ENCODE data around the gene NUP50. TPM values are rescaled to one million over a fixed set of nuclear protein-coding genes. Genes with fewer than 3 reads are reported as not detected.
"Not testable (repeated sequence)": the region's sequence is repeated elsewhere in the genome, so short reads cannot be mapped to it uniquely, and the experiment has no call there.

The NUP50 gene
- total RNA-seq, 2 donors from 2014 or later, result 152 to 159 TPM

DNA sequence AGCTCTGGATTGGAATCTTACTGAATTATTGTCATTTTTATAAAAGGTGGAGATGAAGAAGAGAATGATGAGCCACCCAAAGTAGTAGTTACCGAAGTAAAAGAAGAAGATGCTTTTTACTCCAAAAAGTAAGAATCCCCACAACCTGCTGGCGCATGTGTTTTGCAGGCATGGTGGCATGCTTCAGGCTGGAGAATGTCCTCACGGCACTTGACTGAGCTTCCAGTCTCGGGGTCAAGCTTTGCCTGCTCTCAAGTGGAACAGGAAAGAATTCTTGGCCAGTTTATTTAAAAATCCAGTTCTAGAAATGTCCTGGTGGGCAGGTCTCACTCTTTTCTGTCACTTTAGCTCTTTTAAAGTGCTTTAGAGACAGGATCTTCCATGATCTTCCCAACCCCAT, 17.5 kb downstream of the NUP50 start:
- ATAC-seq, result no peak
- no peak for DNase-seq (ENCODE audit: low spot score in 2 of 2)
- Mint-ChIP-seq H3K36me3 (peaks cover 11 to 62% of the 10 kb centered on the region in 2 donors), H3K9me3 (no peaks in the 10 kb centered on the region), H3K27ac (peak overlapping the region; percentile 57 to 78)

GRCh38 chr22:45181766-45182165, 18.0 kb downstream of the NUP50 start:
- Mint-ChIP-seq H3K27ac (peak overlapping the region; percentile 57 to 78), H3K9me3 (no peaks in the 10 kb centered on the region)

DNA sequence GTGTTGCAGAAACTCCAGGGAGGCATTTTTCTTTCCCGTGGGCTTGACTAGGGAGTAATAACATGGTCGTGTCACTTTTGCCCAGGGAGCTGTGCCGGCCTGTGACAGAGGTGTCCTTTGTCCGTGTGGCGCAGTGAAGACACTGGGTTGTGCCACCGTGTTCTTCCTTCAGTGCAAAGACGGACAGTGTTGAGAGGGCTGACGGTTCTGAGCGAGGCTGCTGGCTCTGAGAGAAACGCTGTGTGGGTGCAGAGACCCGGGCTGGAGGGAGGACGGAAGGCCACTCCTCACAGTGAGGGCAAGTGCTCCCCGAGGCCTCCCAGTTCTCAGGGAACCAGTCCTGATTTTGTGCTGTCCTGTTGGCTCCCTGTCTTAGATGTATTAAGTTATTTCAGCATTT, 20.2 kb downstream of the NUP50 start:
- ATAC-seq (no peak), DNase-seq (ENCODE audit: low spot score in 2 of 2) (no peak)
- Mint-ChIP-seq H3K9me3 (no peaks in the 10 kb centered on the region), H3K27ac (no peak overlapping the region), H3K36me3 (peaks cover 6 to 53% of the 10 kb centered on the region in 2 donors)

More at GRCh38 chr22:45181766-45182165, 18.0 kb downstream of the NUP50 start:
- DNase-seq (ENCODE audit: low spot score in 2 of 2), result no peak
- ATAC-seq, result no peak
- H3K36me3 Mint-ChIP-seq, result peaks cover 6 to 56% of the 10 kb centered on the region in 2 donors

- no peaks in the 10 kb centered on the region for H3K9me3 Mint-ChIP-seq
- peak overlapping the region; percentile 70 for H3K27ac Mint-ChIP-seq
- ATAC-seq (peak; percentile 43 to 48), DNase-seq (ENCODE audit: low spot score in 2 of 2) (no peak)
- peaks cover 6 to 40% of the 10 kb centered on the region in 2 donors for H3K36me3 Mint-ChIP-seq
Measured at GRCh38 chr22:45185718-45186514, 22.2 kb downstream of the NUP50 start.

GRCh38 chr22:45187891-45188290, 24.2 kb downstream of the NUP50 start:
- ATAC-seq, result no peak
- no peak for DNase-seq (ENCODE audit: low spot score in 2 of 2)
- peaks cover 6 to 29% of the 10 kb centered on the region in 2 donors for H3K36me3 Mint-ChIP-seq
- no peaks in the 10 kb centered on the region for H3K9me3 Mint-ChIP-seq
- H3K27ac Mint-ChIP-seq, result peak overlapping the region in 1 of 2 donors; percentile 75

GRCh38 chr22:45188779-45189178, 25.1 kb downstream of the NUP50 start:
- Mint-ChIP-seq H3K9me3 (no peaks in the 10 kb centered on the region), H3K36me3 (peaks cover 6 to 29% of the 10 kb centered on the region in 2 donors), H3K27ac (no peak overlapping the region)
- no peak for DNase-seq (ENCODE audit: low spot score in 2 of 2)
- ATAC-seq, result no peak

DNA sequence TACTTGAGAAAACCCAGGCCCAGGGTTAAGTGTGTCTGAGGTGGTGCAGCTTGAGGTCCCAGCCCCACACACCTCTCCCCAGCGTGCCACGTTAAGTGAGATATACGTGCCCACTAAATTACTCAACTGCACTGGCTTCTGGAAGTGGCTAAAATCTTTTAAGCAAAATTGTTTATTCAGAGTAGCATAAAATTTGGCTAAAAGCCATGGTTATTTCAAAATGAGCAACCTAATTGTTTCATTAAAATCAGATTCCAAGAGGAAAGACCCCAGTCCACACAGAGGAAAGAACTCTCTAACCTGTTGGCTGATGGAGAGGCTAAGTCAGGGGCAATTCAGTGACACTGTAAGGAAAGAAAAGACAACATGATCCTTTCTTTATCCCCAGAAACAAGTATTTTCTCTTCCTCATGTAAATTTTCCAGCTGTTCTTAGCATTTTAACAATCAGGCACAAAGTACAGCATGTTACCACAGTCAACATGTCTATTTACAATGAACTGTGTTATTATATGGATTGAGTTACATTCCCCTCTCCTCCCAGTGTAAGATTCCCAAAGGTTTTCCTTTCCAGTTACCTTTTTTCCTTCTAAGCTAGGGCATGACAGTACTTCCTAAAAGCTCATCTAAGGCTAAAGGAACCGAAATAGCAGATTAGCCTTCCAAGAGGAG, 26.6 kb downstream of the NUP50 start:
- H3K9me3 Mint-ChIP-seq, result no peaks in the 10 kb centered on the region
- ATAC-seq, result no peak
- no peak overlapping the region for H3K27ac Mint-ChIP-seq
- peaks cover 1 to 14% of the 10 kb centered on the region in 2 donors for H3K36me3 Mint-ChIP-seq
- DNase-seq (ENCODE audit: low spot score in 2 of 2), result no peak

DNA sequence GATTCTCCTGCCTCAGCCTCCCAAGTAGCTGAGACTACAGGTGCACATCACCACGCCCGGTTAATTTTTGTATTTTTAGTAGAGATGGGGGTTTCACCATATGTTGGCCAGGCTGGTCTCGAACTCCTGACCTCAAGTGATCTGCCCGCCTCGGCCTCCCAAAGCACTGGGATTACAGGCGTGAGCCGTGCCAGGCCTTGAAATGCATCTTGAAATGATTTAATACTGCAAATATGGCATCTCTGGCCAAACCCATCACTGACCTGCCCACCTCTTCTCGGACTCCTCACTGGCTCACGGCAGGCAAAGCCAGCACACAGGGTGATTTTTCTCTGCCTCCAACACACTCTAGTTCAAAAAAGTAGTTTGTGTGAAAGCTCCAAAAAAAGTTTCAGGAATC, 28.0 kb downstream of the NUP50 start:
- ATAC-seq; H3K9me3 Mint-ChIP-seq; H3K27ac Mint-ChIP-seq; H3K36me3 Mint-ChIP-seq; DNase-seq (ENCODE audit: low spot score in 2 of 2): not testable (repeated sequence)

DNA sequence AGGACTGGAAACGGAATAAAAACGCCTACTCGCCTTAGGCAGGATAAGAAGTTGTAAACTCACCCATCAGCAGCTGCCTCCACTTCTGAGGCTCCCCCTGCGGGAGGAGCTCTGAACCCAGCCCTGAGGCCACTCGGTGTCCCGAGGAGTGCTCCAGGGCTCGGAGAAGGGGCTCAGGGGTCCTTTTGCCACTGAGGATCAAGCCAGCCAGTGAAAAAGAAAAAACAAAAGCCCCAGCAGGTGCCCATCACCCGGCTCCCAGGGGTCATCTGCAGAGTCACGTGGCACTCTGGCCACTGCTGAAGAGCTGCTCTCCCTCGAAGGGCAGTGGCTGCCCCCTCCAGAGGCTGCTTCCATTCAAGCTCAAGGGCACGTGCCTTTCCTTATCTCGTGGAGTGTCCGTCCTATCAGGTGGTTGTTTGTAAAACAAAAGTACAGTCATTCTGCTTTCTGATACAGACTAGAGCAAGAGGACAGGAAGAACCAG, 29.0 kb downstream of the NUP50 start:
- ATAC-seq, result no peak
- no peaks in the 10 kb centered on the region for H3K36me3 Mint-ChIP-seq

GRCh38 chr22:45194686-45195085, 31.0 kb downstream of the NUP50 start:
- no peaks in the 10 kb centered on the region for H3K36me3 Mint-ChIP-seq
- DNase-seq (ENCODE audit: low spot score in 2 of 2) (no peak), ATAC-seq (no peak)
- H3K9me3 Mint-ChIP-seq, result no peaks in the 10 kb centered on the region
- H3K27ac Mint-ChIP-seq, result no peak overlapping the region

More for the DNA sequence above, 29.0 kb downstream of the NUP50 start:
- no peak for DNase-seq (ENCODE audit: low spot score in 2 of 2)
- Mint-ChIP-seq H3K9me3 (no peaks in the 10 kb centered on the region), H3K27ac (peak overlapping the region in 1 of 2 donors; percentile 22)

DNA sequence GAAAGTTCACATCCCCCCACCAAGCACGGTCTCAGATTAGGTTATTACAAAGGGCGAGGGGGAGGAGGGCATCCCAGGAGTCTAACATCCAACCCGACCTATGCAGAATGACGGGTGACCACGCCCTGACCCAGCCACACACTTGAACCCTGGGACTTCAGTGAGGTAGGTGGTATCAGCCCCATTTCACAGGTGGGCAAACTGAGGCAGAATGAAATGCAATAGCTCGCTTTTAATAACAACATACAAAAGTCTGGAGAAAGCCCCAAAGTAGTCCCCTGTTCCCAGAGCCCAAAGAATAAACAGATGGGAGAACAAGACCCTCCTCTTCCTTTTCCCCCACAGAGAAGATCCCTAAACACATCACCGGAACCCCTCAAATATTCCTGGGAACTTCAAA, 31.9 kb downstream of the NUP50 start:
- H3K27ac Mint-ChIP-seq, result no peak overlapping the region
- ATAC-seq, result no peak
- no peaks in the 10 kb centered on the region for H3K9me3 Mint-ChIP-seq
- no peak for DNase-seq (ENCODE audit: low spot score in 2 of 2)
- H3K36me3 Mint-ChIP-seq, result no peaks in the 10 kb centered on the region

DNA sequence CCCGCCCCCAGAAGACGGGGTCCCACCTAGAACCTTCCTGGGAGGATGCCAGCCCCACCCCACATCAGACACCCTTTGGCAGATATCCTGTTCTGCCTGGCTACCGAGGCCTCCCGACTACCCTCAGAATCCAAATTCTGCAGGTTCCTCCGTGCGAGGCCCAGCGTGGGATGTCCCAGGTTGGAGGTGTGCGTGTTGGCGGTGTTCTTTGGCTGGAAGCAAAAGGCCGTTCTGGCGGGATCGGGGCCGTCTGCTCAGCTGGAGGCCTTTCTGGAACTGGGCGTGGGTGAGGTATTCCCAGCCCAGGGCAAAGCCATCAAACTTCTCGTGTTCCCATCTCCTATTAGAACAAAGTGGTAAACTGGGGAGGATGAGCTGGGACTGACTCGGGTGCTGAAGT, 32.6 kb downstream of the NUP50 start:
- Mint-ChIP-seq H3K27ac (peak overlapping the region in 1 of 2 donors; percentile 14), H3K36me3 (no peaks in the 10 kb centered on the region), H3K9me3 (no peaks in the 10 kb centered on the region)
- DNase-seq (ENCODE audit: low spot score in 2 of 2) (no peak), ATAC-seq (no peak)

- DNase-seq (ENCODE audit: low spot score in 2 of 2), result no peak
- ATAC-seq, result no peak
- Mint-ChIP-seq H3K27ac (no peak overlapping the region), H3K36me3 (no peaks in the 10 kb centered on the region), H3K9me3 (no peaks in the 10 kb centered on the region)
Measured at GRCh38 chr22:45196926-45197605, 33.3 kb downstream of the NUP50 start.

DNA sequence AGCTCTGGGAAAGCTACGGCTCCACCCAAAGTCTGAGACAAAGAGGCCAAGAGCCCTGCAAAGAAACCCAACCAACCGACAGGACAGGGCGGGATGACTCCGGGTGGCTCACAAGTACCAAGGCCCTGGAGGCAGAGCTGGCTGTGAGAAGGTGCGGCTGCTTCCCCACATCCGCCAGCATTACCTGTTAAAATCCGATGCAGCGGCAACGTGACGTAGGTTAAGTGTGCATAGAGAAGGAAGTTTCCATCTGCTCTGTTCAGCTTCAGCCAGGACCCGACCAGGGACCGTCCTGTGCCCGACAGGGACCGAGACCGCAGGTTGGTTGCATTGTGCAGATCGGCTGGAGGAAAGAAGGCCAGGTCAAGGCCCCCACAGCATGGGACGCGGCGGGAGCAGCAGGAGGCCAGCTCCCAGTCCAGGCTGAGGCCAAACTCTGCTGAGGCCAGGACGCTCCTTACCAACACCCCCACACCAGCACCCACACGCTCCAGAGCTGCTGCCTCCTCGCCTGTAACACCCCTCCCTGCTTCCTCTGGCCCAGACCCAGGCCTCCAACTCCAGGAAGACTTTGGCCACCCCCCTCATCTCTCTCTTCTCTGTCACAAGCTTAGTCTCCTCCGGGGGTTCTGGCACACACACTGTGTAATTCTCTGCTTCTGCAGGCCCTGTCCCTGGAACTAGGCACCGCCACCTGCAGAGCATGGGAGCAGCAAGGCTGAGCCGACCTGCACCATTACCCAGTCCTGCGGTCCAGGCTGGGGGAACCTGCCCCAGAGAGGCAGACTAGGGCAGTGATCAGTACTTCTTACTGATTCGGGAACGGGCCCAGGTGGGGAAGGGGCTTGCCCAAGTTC, 34.1 kb downstream of the NUP50 start:
- H3K36me3 Mint-ChIP-seq, result no peaks in the 10 kb centered on the region
- no peak for ATAC-seq
- H3K9me3 Mint-ChIP-seq, result no peaks in the 10 kb centered on the region
- no peak for DNase-seq (ENCODE audit: low spot score in 2 of 2)
- H3K27ac Mint-ChIP-seq, result peak overlapping the region in 1 of 2 donors; percentile 79

GRCh38 chr22:45198463-45198795, 34.7 kb downstream of the NUP50 start:
- ATAC-seq (no peak), DNase-seq (ENCODE audit: low spot score in 2 of 2) (no peak)
- H3K36me3 Mint-ChIP-seq, result no peaks in the 10 kb centered on the region
- H3K27ac Mint-ChIP-seq, result no peak overlapping the region
- no peaks in the 10 kb centered on the region for H3K9me3 Mint-ChIP-seq

DNA sequence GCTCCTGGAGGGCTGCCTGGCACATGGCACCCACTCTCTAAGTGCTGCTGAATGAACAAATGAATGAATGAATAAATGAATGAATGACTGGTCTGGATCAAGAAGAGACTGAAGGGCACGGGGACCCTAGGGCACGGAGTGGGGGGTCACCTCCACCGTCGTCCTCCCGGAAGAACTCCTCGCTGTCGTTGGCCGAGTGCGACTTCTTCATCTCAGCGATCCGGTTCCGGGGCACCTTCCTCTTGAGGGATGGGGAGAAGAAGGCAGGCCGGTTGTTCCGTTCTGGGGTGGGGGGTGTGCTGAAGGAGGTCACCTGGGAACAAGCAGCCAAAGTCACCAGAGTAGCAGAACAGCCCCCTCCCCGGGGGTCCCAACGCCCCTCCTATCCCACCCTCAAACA, 36.0 kb downstream of the NUP50 start:
- no peaks in the 10 kb centered on the region for H3K9me3 Mint-ChIP-seq
- no peak overlapping the region for H3K27ac Mint-ChIP-seq
- ATAC-seq (no peak), DNase-seq (ENCODE audit: low spot score in 2 of 2) (no peak)
- no peaks in the 10 kb centered on the region for H3K36me3 Mint-ChIP-seq

Data from activated naive CD4-positive, alpha-beta T cell treated with anti-CD3 and anti-CD28 coated beads, Interleukin-2, amount 50 U/mL, for 72 hours (primary cell).